Raji (cell line): ENCODE measurements around the gene CCDC71L.

Source experiments
- POLR2A ChIP-seq: IDR thresholded peaks from 2 replicates; pipeline ENCODE4 v1.6.1; 2011; ENCODE audit warnings: low read depth, low read length, control low read depth; ENCODE audit not compliant: insufficient read depth

Gene CCDC71L

DNA sequence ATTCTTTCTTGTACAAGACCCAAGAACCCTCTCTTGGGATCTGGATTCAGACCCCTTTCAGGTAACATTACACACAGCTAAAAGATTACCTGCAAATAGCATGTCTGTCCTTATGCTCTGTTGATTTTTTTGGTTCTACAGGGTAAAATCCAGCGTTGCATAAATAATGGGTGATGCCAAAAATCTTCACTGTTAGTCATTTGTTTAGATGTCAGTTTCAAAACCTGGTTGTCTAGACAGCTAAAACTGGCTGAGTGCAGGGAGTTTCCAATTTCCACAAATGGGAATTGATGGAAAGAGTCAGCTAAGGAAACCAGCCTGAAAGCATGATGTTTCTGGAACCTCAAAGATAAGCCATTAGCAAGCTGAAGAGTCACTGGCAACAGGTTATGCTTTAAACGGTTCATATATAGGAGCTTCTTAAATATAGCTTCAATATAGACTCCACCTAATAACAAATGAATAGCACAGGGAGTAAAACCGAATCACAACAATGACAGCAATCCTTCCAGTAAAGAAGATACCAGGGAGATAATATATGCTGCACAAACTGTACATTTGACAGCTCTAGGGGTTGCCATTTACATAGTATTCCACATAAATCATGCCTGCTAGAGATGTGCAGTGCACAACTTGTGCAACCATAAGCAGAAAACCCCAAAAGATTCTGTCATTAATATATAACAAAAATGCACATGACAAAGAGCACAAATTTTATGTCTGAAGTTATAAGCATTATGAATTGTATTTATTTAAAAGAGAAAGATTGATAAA lies 20.4 kb downstream of the CCDC71L start:
- no peak for TF ChIP-seq POLR2A

- TF ChIP-seq POLR2A = no peak
These were observed 21.3 kb downstream of the CCDC71L start for GRCh38 chr7:106639476-106640334.

- TF ChIP-seq POLR2A = no peak
These were observed 25.5 kb downstream of the CCDC71L start for GRCh38 chr7:106635411-106635810.

DNA sequence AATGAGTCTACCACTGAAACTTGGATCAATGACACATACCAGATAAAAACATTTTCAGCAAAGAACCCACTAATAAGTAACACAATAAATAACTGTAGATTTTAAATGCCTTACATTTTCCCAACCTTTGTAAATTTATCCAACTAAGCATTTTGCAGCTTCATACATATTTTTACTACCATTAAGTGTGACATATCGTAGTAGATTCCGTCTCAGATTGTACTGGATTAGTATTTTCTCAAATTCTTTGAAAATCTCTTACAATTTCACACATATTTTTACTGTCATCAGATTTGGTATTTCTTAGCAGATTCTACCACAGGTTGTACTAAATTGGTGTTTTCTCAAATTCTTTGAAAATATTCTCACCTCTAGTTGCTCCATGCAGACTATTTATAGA lies 26.0 kb downstream of the CCDC71L start:
- TF ChIP-seq POLR2A = no peak

GRCh38 chr7:106630648-106631047 lies 30.3 kb downstream of the CCDC71L start:
- TF ChIP-seq POLR2A = no peak

- TF ChIP-seq POLR2A = no peak
These were observed 31.4 kb downstream of the CCDC71L start for GRCh38 chr7:106629516-106629915.

DNA sequence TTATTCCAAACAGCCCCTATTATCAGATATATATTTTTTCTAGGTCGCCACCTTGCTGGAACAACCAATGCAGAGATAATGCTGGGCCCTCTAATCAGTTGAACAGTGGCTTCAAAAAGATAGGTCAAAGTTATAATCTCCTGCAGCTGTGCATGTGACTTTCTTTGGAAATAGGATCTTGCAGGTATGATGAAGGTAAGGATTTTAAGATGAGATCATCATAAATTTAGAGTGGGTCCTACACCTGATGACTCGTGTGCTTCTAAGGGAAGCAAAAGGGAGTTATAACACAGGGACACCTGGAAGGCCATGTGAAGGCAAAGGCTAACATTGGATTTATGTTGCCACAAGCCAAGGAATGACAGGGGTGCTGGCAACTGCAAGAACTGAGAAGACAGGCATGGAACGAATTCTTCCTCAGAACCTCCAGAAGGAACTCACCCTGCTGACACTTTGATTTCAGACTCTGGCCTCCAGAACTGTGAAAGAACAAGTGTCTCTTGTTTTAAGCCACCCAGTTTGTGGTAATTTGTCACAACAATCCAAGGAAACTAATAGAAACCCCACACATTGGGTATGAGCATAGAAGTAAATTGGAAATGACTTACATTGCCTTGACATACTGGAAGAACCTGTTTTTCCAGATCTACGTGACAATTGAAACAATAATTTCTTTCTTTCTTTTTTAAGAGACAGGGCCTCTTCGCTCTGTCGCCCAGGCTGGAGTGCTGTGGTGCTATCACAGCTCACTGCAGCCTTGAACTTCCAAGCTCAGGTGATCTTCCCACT lies 34.4 kb downstream of the CCDC71L start:
- TF ChIP-seq POLR2A = no peak

- TF ChIP-seq POLR2A = no peak
These were observed 35.2 kb downstream of the CCDC71L start for GRCh38 chr7:106625678-106626301.

DNA sequence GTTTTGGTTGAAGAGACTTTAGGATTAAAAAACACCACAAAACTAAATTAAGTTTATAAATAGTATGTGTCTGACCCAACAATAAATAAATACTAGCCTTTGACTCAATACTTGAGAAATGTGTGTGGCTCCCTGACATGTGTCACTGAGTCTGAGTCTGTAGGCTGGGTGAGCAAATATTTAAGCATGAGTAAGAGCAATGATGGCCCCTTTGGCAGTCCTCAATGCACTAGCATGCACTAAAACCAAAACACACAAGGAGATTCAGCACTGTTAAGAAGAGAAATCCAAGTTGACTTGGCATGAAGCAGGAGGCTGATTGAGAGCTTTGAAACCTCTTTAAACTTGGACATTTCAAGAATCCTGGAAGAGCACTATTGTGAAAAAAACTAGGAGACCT lies 37.1 kb downstream of the CCDC71L start:
- TF ChIP-seq POLR2A = no peak

GRCh38 chr7:106623315-106623660 lies 37.7 kb downstream of the CCDC71L start:
- TF ChIP-seq POLR2A = no peak

DNA sequence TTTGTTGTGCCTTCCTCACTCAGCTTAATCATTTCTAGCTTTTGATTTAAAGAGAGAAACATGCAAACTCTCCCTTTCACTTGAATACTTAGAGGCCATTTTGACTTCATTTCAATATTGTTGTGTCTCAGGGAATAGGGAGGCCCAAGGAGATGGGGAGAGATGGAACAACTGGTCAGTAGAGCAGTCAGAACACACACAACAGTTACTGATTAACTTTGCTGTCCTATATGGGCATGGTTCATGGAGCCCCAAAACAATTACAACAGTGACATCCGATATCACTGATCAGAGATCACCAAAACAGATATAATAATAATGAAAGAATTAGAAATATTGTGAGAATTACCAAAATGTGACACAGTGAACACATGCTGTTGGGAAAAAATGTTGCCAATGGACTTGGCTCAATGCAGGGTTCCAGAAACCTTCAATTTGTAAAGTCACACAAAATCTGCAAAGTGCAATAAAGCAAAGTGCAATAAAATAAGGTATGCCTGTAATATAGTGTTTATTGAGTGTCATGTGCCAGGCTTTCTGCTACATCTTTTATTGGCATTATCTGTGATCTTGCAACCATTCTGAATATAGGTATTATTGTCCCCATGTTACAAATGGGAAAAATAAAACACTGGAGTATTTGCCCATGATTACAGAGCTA lies 38.2 kb downstream of the CCDC71L start:
- no peak for TF ChIP-seq POLR2A

GRCh38 chr7:106621393-106622132 lies 39.4 kb downstream of the CCDC71L start:
- no peak for TF ChIP-seq POLR2A

DNA sequence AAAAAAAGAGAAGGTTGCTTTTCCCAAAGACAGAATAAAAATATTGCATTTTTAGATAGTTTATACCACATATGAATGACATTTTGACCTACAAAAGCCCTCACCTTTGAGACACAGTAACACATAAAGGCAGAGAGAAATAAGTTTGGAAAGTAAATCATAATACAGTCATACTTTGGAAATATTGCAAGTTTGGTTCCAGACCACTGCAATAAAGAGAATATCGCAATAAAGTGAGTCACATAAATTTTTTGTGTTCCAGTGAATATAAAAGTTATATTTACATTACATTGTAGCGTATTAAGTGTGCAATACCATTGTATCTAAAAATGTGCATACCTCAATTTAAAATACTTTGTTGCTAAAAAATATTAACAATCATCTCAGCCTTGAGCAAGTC lies 40.3 kb downstream of the CCDC71L start:
- TF ChIP-seq POLR2A = no peak

DNA sequence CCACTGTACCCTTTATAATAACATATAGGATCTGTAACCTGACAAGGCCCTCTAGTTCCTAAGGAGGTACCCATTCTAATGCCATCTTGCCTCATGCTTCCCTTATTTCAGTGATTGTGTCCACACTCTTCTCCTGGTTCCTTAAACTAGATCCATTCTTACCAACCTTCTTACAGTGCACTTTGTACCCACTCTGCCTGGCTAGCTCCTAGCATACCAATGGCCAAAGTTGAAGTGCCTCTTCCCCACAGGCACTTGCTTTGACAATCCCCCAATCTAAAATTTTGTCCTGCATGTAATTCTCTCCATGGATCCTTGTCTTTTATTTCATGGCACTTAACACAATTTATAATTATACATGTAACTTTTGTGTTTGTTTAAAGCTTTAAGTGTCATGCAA lies 40.9 kb downstream of the CCDC71L start:
- no peak for TF ChIP-seq POLR2A
